Measurements from ENCODE around the gene MACROD1.
A peak's percentile ranks its signal among the peaks of the same experiment; 100 is the strongest.

The MACROD1 gene

GRCh38 chr11:64165842-64166635 is at the start of gene MACROD1:
MACROD1 (minus strand) TSS chr11:64166113; CDS start chr11:64165994, 119 bp downstream.
- H3K4me3 Mint-ChIP-seq = peak within 1 kb of the TSS; percentile 91
- H3K9me3 Mint-ChIP-seq = no peaks in the 10 kb centered on the region
- H3K27ac Mint-ChIP-seq = peak within 1 kb of the TSS; percentile 67
- no peaks in the 10 kb centered on the region for H3K27me3 Mint-ChIP-seq
- no peaks in the 10 kb centered on the region for H3K36me3 Mint-ChIP-seq
- peak; percentile 96 for ATAC-seq
- H3K4me1 Mint-ChIP-seq = peaks cover 16% of the 10 kb centered on the region

DNA sequence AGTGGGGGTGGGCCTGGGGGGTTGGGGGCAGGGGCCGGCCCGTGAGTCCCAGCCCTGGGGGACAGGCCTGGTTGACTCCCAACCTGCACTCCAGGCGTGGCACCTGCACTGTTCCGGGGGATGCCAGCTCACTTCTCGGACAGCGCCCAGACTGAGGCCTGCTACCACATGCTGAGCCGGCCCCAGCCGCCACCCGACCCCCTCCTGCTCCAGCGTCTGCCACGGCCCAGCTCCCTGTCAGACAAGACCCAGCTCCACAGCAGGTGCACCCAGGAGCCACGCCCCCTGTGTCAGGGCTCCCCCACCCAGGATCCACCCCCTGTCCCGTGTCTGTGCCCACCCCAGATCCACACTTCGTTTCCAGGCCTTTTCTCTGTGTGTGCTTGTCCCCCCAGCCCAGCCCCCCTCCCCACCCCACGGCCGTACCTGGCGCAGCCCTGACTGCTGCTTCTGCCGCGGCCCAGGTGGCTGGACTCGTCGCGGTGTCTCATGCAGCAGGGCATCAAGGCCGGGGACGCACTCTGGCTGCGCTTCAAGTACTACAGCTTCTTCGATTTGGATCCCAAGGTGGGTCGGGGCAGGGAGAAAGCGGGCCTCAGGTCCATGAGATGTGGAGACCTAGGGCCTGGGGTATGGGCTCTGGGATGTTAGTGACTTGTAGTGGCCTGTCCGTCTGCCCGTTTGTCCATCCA is 45.4 kb upstream of the MACROD1 start:
- Mint-ChIP-seq H3K4me1 (peaks cover 62% of the 10 kb centered on the region), H3K27me3 (no peaks in the 10 kb centered on the region), H3K36me3 (peaks cover 81% of the 10 kb centered on the region), H3K27ac (no peak overlapping the region), H3K4me3 (no peak overlapping the region), H3K9me3 (no peaks in the 10 kb centered on the region)
- ATAC-seq = no peak

DNA sequence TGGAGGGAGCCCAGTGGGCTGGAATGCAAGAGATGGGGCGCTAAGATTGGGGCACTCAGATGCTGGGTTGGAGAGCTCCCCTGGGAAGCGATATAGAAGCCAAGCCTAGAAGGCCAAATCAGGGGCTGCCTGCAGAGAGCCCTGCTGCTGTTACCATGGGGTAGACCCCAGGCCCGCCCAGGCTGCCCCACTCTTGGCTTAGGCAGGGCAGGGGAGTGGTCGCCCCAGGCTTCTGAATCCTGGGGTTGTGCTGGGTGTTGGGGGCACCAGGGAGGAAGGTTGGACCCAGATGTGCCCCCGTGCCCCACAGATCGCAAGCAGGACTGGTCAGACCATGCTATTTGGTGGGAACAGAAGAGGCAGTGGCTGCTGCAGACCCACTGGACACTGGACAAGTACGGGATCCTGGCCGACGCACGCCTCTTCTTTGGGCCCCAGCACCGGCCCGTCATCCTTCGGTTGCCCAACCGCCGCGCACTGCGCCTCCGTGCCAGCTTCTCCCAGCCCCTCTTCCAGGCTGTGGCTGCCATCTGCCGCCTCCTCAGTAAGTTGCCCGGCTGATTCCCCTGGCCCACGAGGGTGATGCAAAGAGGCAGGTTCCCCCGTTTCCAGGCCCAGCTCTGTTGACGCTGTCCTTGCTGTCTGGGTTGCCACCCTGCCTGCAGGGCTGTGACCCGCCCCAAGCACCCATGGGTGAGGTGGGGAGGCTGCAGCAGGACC is 44.5 kb upstream of the MACROD1 start:
- no peak overlapping the region for H3K27ac Mint-ChIP-seq
- no peak for ATAC-seq
- H3K9me3 Mint-ChIP-seq = no peaks in the 10 kb centered on the region
- H3K4me3 Mint-ChIP-seq = no peak overlapping the region
- H3K27me3 Mint-ChIP-seq = no peaks in the 10 kb centered on the region
- peaks cover 71% of the 10 kb centered on the region for H3K4me1 Mint-ChIP-seq
- peaks cover 79% of the 10 kb centered on the region for H3K36me3 Mint-ChIP-seq

- ATAC-seq = no peak
- Mint-ChIP-seq H3K27ac (peak overlapping the region; percentile 95), H3K9me3 (no peaks in the 10 kb centered on the region), H3K36me3 (peaks cover 72% of the 10 kb centered on the region), H3K27me3 (no peaks in the 10 kb centered on the region), H3K4me3 (no peak overlapping the region), H3K4me1 (peaks cover 73% of the 10 kb centered on the region)
These were observed 43.6 kb upstream of the MACROD1 start for GRCh38 chr11:64209563-64209843.

- Mint-ChIP-seq H3K27me3 (no peaks in the 10 kb centered on the region), H3K4me3 (peak overlapping the region; percentile 30), H3K27ac (peak overlapping the region; percentile 95), H3K4me1 (peaks cover 74% of the 10 kb centered on the region), H3K36me3 (peaks cover 72% of the 10 kb centered on the region), H3K9me3 (no peaks in the 10 kb centered on the region)
- ATAC-seq = no peak
These were observed 43.1 kb upstream of the MACROD1 start for GRCh38 chr11:64208796-64209562.

DNA sequence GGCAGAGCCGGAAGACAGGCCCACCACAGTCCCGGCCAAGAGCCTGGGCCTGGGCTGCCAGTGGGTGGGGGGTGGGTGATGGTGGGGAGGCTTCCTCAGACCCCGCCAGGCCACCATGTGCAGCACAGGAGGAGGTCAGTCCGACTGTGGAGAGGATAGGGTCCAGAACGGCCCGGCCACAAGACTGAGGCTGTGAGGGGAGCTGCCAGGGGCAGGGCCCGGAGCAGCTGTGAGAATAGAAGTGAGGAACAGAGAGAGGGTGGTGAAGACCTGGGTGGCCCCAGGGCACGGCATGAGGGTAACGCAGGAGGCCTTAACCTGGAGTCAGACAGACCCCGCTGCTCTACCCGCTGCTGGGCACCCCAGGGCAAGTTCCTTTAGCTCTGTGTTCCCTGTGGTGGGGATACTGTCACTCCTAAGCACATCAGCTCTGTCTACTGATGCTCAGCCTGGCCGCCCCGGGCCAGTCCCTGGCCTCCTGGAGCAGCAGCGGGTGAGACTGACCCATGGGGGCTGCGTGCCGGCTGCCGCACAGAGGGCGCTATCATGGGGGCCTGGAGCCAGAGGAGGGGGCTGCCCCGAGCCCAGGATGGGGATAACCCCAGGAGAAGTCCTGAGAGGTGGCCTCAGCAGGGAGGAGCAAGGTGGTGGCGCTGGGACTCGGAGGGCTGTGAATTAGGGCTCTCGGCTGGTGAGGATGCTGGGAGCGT is 42.3 kb upstream of the MACROD1 start:
- peaks cover 75% of the 10 kb centered on the region for H3K4me1 Mint-ChIP-seq
- ATAC-seq = no peak
- H3K36me3 Mint-ChIP-seq = peaks cover 75% of the 10 kb centered on the region
- peak overlapping the region; percentile 89 for H3K4me3 Mint-ChIP-seq
- H3K9me3 Mint-ChIP-seq = no peaks in the 10 kb centered on the region
- H3K27ac Mint-ChIP-seq = peak overlapping the region; percentile 95
- H3K27me3 Mint-ChIP-seq = no peaks in the 10 kb centered on the region

GRCh38 chr11:64207256-64208085 is 41.6 kb upstream of the MACROD1 start:
- Mint-ChIP-seq H3K27ac (peak overlapping the region; percentile 95), H3K4me3 (peak overlapping the region; percentile 89), H3K4me1 (peaks cover 71% of the 10 kb centered on the region), H3K9me3 (no peaks in the 10 kb centered on the region), H3K27me3 (no peaks in the 10 kb centered on the region), H3K36me3 (peaks cover 74% of the 10 kb centered on the region)
- peak; percentile 86 for ATAC-seq

DNA sequence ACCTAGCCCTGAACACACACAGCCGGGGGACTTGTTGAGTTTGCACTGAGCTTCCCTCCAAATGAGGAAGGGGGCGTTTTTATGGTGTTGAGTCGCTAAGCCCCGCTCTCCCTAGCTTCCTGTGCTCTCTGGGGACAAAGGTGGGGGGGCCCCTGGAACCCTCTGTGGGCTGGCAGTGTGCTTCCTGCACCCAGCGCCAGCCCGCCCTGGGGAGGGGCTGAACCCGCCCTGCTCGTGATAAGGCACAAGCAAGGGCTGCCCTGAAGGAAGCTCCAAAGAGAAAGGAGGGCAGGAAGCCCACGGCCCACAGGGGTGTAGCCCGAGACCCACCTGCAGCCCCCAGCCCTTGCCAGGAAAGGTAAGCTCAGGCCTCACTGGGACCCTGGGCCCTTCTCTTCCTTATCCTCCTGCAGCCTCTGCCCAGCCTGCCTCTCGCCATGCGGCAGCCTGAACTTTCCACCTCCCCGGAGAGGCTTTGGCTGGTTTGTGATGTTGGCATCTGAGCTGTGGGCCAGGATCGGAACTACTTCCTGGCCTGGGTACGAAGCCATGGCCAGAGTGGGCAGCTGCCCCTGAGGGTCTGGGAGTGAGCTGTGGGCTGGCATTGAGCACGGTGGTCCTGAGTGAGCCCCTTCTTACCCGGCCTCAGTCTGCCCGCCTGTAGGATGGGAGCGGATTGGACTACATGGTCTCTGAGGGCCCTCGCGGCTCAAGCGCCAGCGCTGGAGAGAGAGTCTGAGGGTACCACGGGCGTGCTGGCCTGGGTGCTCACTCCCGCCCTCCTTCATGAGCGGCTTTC is 40.7 kb upstream of the MACROD1 start, which contains the start of gene FERMT3:
TSS of gene FERMT3 (plus strand) at position 265 of the 799 bp plus-strand sequence. CDS start 644 bp downstream, outside the sequence.
- Mint-ChIP-seq H3K27me3 (no peaks in the 10 kb centered on the region), H3K4me3 (peak within 1 kb of the TSS; percentile 89), H3K36me3 (peaks cover 69% of the 10 kb centered on the region), H3K9me3 (no peaks in the 10 kb centered on the region), H3K4me1 (peaks cover 63% of the 10 kb centered on the region), H3K27ac (peak within 1 kb of the TSS; percentile 95)
- peak; percentile 79 for ATAC-seq

- Mint-ChIP-seq H3K9me3 (no peaks in the 10 kb centered on the region), H3K36me3 (peaks cover 69% of the 10 kb centered on the region), H3K27ac (peak overlapping the region; percentile 95), H3K4me1 (peaks cover 54% of the 10 kb centered on the region), H3K27me3 (no peaks in the 10 kb centered on the region), H3K4me3 (peak overlapping the region; percentile 27)
- ATAC-seq = peak; percentile 49
These were observed 38.6 kb upstream of the MACROD1 start for GRCh38 chr11:64204464-64204989.

DNA sequence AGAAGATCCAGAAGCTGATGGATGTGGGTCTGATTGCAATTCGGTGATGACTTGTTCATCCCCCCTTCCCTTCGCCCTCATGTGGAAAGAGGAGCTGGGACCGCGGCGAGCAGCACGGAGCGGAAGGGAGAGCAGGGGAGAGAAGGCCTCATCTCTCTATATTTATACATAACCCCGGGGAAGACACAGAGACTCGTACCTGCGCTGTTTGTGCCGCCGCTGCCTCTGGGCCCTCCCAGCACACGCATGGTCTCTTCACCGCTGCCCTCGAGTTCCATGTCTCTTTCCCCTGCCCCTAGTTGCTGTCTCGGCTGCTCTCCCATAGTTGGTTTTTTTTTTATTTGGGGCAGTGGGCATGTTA is 38.1 kb upstream of the MACROD1 start:
- peaks cover 49% of the 10 kb centered on the region for H3K4me1 Mint-ChIP-seq
- no peaks in the 10 kb centered on the region for H3K9me3 Mint-ChIP-seq
- no peaks in the 10 kb centered on the region for H3K27me3 Mint-ChIP-seq
- H3K4me3 Mint-ChIP-seq = no peak overlapping the region
- peak overlapping the region; percentile 95 for H3K27ac Mint-ChIP-seq
- peaks cover 66% of the 10 kb centered on the region for H3K36me3 Mint-ChIP-seq
- no peak for ATAC-seq

- Mint-ChIP-seq H3K27ac (peak overlapping the region; percentile 95), H3K4me1 (peaks cover 44% of the 10 kb centered on the region), H3K4me3 (no peak overlapping the region), H3K36me3 (peaks cover 66% of the 10 kb centered on the region), H3K27me3 (no peaks in the 10 kb centered on the region), H3K9me3 (no peaks in the 10 kb centered on the region)
- no peak for ATAC-seq
These were observed 37.6 kb upstream of the MACROD1 start for GRCh38 chr11:64203421-64204079.

GRCh38 chr11:64202992-64203391 is 37.1 kb upstream of the MACROD1 start:
- no peak for ATAC-seq
- H3K27me3 Mint-ChIP-seq = no peaks in the 10 kb centered on the region
- H3K9me3 Mint-ChIP-seq = no peaks in the 10 kb centered on the region
- no peak overlapping the region for H3K27ac Mint-ChIP-seq
- H3K4me1 Mint-ChIP-seq = peaks cover 39% of the 10 kb centered on the region
- H3K36me3 Mint-ChIP-seq = peaks cover 66% of the 10 kb centered on the region
- no peak overlapping the region for H3K4me3 Mint-ChIP-seq

Measured in stimulated activated memory B cell treated with anti-CD40 and anti-IgM and Interleukin-4, amounts not matched to agents 10 μg/mL and 1 μg/mL and 100 μg/mL, for 72 hours (primary cell).